AG10803 (cell line): Measurements from ENCODE around the gene TTLL5.

Source experiments
- DNase-seq: peaks from one replicate; pipeline ENCODE4 v3.0.0; 2010; ENCODE audit warnings: low read depth
- H3K4me3 ChIP-seq: 2 replicates; pipeline ENCODE4 v1.5.1; 2011; ENCODE audit warnings: mild to moderate bottlenecking, low read length, control low read depth
- CTCF ChIP-seq: conservative IDR thresholded peaks from 2 replicates; pipeline ENCODE4 v1.5.1; 2011; ENCODE audit warnings: mild to moderate bottlenecking, low read length, control low read depth, inconsistent platforms

TTLL5 gene

GRCh38 chr14:75807667-75808360, 146.8 kb downstream of the TTLL5 start:
- H3K4me3 ChIP-seq, result no peak overlapping the region
- no peak for DNase-seq
- TF ChIP-seq CTCF, result no peak

- no peak overlapping the region for H3K4me3 ChIP-seq
- no peak for TF ChIP-seq CTCF
- no peak for DNase-seq
Observed at GRCh38 chr14:75811136-75811829, 150.2 kb downstream of the TTLL5 start.

- DNase-seq, result peak; percentile 54
Observed at GRCh38 chr14:75811872-75812499, 150.9 kb downstream of the TTLL5 start.

GRCh38 chr14:75812622-75813021, 151.6 kb downstream of the TTLL5 start:
- no peak for TF ChIP-seq CTCF
- H3K4me3 ChIP-seq, result no peak overlapping the region
- no peak for DNase-seq

More at GRCh38 chr14:75811872-75812499, 150.9 kb downstream of the TTLL5 start:
- TF ChIP-seq CTCF, result 0 out of 2 replicates have a peak, but pooled peaks have one; percentile 5
- H3K4me3 ChIP-seq, result no peak overlapping the region

- H3K4me3 ChIP-seq, result no peak overlapping the region
- no peak for TF ChIP-seq CTCF
- DNase-seq, result no peak
Observed at GRCh38 chr14:75820761-75821160, 159.7 kb downstream of the TTLL5 start.

- H3K4me3 ChIP-seq, result no peak overlapping the region
- peak; percentile 44 for DNase-seq
- TF ChIP-seq CTCF, result no peak
Observed at GRCh38 chr14:75821831-75822521, 160.9 kb downstream of the TTLL5 start.
